Muscle of leg (tissue), 11 donors: ENCODE data around the gene KLRC3. TPM values are rescaled to one million over a fixed set of nuclear protein-coding genes. Genes with fewer than 3 reads are reported as not detected.
"Not testable (repeated sequence)": the region's sequence is repeated elsewhere in the genome, so short reads cannot be mapped to it uniquely, and the experiment has no call there.

ENCODE experiments used
- DNase-seq: peaks from one replicate; pipeline ENCODE4 v3.0.0; 2013
- H3K27ac ChIP-seq: one replicate; pipeline ENCODE4 v1.5.1; 2013; ENCODE audit warnings: mild to moderate bottlenecking, low read length, control low read depth
- H3K27me3 ChIP-seq: one replicate; pipeline ENCODE4 v1.6.1; 2013; ENCODE audit warnings: low read length; ENCODE audit not compliant: control insufficient read depth, insufficient read depth
- H3K36me3 ChIP-seq: one replicate; pipeline ENCODE4 v1.6.1; 2013; ENCODE audit warnings: low read length; ENCODE audit not compliant: control insufficient read depth, insufficient read depth
- H3K4me1 ChIP-seq: one replicate; pipeline ENCODE4 v1.6.1; 2013; ENCODE audit warnings: low read length; ENCODE audit not compliant: control insufficient read depth, insufficient read depth
- H3K4me3 ChIP-seq: one replicate; pipeline ENCODE4 v1.5.1; 2013; ENCODE audit warnings: low read length, control low read depth
- H3K9me3 ChIP-seq: replicated peaks from 2 replicates; pipeline ENCODE4 v1.6.1; 2013; ENCODE audit warnings: low read depth, low read length; ENCODE audit not compliant: control insufficient read depth
- WGBS: methylation state at CpG from one replicate; pipeline ENCODE4 v1.1.5; 2013; ENCODE audit warnings: missing lambda C conversion rate; ENCODE audit not compliant: insufficient coverage; 5-methylcytosine and 5-hydroxymethylcytosine counted together
- polyA plus RNA-seq, 8 donors: library from polyadenylated mRNA; unstranded; fragments of 120-200 nt; gene quantifications; one replicate each; pipeline versions ENCODE4 v1.2.1 to v1.2.3, GENCODE V29; 2013; ENCODE audit warnings: inconsistent platforms in 1 of 8, low replicate concordance in 1 of 8; ENCODE audit not compliant: insufficient read length in 8 of 8, insufficient read depth in 1 of 8
- total RNA-seq: library from RNA; stranded (reverse); fragments of 120-200 nt; gene quantifications from one replicate; pipeline ENCODE4 v1.2.4, GENCODE V29; 2013

Gene KLRC3
- total and polyA plus RNA-seq, 9 donors, result 0.09 to 0.30 (median 0.16) TPM; not detected in 6

GRCh38 chr12:10390991-10391390 is 29.4 kb downstream of the KLRC3 start:
- not testable (repeated sequence) for DNase-seq, H3K36me3 ChIP-seq, H3K27ac ChIP-seq, H3K4me1 ChIP-seq, H3K27me3 ChIP-seq, H3K9me3 ChIP-seq, H3K4me3 ChIP-seq
- WGBS, result no CpG with 5 or more reads among the region's 7 CpGs

GRCh38 chr12:10389904-10390303 is 30.5 kb downstream of the KLRC3 start, which contains the start of gene KLRK1:
Gene KLRK1, minus strand, starts transcription at chr12:10390041. Its CDS starts 1,231 bp downstream, at chr12:10388810.
- Histone ChIP-seq H3K9me3 (no peaks in the 10 kb centered on the region), H3K4me3 (no peak within 1 kb of the TSS), H3K27ac (no peak within 1 kb of the TSS), H3K27me3 (no peaks in the 10 kb centered on the region), H3K36me3 (no peaks in the 10 kb centered on the region), H3K4me1 (no peaks in the 10 kb centered on the region)
- DNase-seq, result no peak
- WGBS, result no CpG with 5 or more reads among the region's 1 CpG

DNA sequence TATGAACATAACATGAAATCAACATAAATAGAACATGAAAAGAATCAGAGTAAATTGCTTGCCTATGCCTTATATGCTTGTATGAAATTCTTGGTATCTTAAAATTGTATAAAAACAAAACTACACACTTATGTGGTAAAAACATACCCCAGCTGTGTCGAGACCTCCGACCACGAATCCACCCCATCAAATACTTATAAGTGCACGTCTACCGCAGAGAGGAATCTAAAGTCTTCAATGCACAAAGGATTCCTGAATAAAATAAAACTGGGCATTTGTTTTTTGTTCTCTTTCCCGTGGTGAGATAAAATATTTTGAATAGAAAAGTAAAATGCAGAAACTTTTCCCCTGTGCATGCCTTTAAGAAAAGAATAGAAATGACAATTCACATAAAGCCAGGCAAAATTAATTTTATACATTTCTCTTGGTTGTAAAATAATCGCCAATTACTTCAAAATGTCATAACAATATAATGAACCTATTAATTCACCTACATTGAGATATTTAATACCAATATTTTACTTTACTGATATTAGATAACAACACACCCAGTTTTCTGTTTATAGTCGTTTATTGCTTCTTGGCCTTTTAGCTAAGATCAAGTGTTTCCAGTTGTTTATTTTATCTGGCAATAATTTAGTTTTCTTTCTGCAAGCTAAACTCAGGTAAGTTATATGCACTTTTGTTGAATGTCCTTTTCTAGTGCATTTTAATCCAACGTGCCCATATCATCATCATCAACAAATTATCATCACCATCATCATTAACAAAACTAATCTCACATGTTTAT is 31.6 kb downstream of the KLRC3 start:
- H3K27me3 ChIP-seq, result no peaks in the 10 kb centered on the region
- H3K36me3 ChIP-seq, result no peaks in the 10 kb centered on the region
- H3K9me3 ChIP-seq, result no peaks in the 10 kb centered on the region
- H3K4me3 ChIP-seq, result no peak overlapping the region
- no peak overlapping the region for H3K27ac ChIP-seq
- DNase-seq, result no peak
- no peaks in the 10 kb centered on the region for H3K4me1 ChIP-seq
- no CpG with 5 or more reads among the region's 9 CpGs for WGBS

GRCh38 chr12:10387498-10387897 is 32.9 kb downstream of the KLRC3 start:
- not testable (repeated sequence) for H3K27me3 ChIP-seq, H3K4me1 ChIP-seq, H3K27ac ChIP-seq, DNase-seq, H3K9me3 ChIP-seq, H3K36me3 ChIP-seq, H3K4me3 ChIP-seq
- WGBS, result 100% methylated on average over 1 of the region's 6 CpGs

DNA sequence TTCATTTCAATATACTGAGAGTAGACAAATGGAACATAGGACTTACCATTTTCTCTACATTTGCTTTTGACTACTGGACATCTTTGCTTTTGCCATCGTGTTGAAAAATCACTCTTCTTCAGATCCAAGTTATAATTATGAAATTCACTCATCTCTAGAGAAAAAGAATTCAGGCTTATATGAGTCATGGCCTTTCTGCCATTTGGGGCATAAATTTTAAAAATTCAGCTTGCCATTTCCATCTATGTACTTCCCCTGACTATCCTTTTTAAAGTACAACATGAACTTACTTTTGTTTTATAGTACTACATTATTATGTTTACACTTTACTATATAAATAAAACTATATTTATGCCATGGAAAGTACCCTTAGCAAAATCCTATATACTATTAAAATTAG is 33.5 kb downstream of the KLRC3 start:
- Histone ChIP-seq H3K27ac (no peak overlapping the region), H3K36me3 (no peaks in the 10 kb centered on the region), H3K4me3 (no peak overlapping the region), H3K27me3 (no peaks in the 10 kb centered on the region), H3K9me3 (no peaks in the 10 kb centered on the region), H3K4me1 (no peaks in the 10 kb centered on the region)
- no CpG with 5 or more reads among the region's 1 CpG for WGBS
- DNase-seq, result no peak

- no CpG with 5 or more reads among the region's 2 CpGs for WGBS
- H3K4me3 ChIP-seq, result no peak overlapping the region
- no peaks in the 10 kb centered on the region for H3K27me3 ChIP-seq
- H3K4me1 ChIP-seq, result no peaks in the 10 kb centered on the region
- H3K9me3 ChIP-seq, result no peaks in the 10 kb centered on the region
- H3K27ac ChIP-seq, result no peak overlapping the region
- DNase-seq, result no peak
- no peaks in the 10 kb centered on the region for H3K36me3 ChIP-seq
These were observed 35.2 kb downstream of the KLRC3 start for GRCh38 chr12:10385166-10385613.

DNA sequence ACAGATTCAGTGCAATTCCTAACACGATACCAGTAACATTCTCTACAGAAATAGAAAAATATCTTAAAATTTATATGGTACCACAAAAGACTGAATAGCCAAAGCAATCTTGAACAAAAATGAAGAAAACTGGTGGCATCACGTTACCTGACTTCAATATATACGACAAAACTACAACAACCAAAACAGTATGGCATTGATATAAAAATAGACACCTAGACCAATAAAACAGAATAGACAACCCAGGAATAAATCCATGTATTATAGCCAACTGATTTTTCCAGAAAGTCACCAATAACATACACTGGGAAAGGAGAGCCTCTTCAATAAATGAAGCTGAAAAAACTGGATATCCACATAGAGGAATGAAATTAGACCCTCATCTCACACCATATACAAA is 36.2 kb downstream of the KLRC3 start:
- no CpG with 5 or more reads among the region's 3 CpGs for WGBS
- no peak overlapping the region for H3K4me3 ChIP-seq

DNA sequence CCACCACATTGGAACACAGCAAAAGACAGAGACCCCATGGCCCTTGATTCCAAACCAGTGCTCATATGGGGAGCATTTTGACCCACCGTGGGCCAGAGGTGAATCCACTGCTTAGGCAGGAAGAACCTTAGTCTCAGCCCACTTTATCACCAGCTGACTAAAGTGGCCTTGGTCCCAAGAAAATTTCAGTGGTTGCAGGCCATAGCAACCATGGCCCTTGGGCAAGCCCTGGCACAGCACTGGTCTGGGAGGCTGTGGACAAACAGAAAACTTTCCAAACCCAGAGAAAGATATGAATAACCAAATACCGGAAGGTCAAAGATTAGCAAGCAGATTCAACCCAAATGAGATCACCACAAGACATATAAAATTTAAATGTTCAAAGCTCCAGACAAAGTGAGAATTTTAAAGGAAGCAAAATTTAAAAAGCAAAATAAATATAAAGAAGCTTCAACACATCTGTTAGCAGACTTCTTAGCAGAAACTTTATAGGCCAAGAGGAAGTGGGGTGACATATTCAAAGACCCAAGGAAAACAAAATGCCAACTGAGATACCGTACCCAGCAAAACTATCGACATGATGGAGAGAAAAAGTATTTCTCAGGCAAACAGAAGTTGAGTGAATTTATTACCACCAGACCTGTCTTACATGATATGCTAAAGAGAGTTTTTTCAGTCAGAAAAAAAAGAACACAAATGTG is 38.3 kb downstream of the KLRC3 start:
- Histone ChIP-seq H3K27ac (no peak overlapping the region), H3K4me1 (no peaks in the 10 kb centered on the region), H3K36me3 (no peaks in the 10 kb centered on the region), H3K4me3 (no peak overlapping the region), H3K27me3 (no peaks in the 10 kb centered on the region), H3K9me3 (no peaks in the 10 kb centered on the region)
- DNase-seq, result no peak
- 83% methylated on average over 1 of the region's 4 CpGs for WGBS

More for the DNA sequence above, 36.2 kb downstream of the KLRC3 start:
- H3K27ac ChIP-seq, result no peak overlapping the region
- H3K27me3 ChIP-seq, result no peaks in the 10 kb centered on the region
- no peaks in the 10 kb centered on the region for H3K9me3 ChIP-seq
- no peaks in the 10 kb centered on the region for H3K4me1 ChIP-seq
- no peaks in the 10 kb centered on the region for H3K36me3 ChIP-seq
- DNase-seq, result no peak

DNA sequence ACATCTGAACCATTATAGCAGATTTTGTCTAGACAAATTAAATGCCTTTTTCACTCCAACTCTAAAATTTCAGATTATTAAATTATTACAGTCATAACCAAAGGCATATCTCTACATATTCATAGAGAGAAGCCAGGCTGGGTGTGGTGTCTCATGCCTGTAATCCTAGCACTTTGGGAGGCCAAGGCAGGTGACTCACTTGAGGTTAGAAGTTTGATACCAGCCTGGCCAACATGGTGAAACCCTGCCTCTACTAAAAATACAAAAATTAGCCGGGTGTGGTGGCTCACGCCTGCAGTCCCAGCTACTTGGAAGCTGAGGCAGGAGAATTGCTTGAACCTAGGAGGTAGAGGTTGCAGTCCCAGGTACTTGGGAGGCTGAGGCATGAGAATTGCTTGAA is 41.7 kb downstream of the KLRC3 start:
- no CpG with 5 or more reads among the region's 2 CpGs for WGBS

DNA sequence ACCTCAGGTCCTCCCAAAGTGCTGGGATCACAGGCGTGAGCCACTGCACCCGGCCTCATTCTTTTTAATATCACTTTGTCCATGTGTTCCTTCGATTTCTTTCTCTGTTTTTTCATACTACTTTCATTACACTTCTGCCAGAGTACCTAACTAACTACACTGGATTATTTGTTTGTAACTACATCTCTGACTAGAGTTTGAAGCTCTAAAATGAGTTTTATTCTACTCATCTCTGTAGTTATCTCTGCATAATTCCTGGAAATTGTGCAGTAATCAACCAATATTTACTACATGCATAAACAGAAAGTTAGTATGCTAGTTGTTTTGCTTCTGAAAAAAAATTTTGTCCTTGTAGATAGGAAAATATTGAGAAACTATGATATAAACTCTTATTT is 45.8 kb downstream of the KLRC3 start:
- Histone ChIP-seq H3K4me1 (no peaks in the 10 kb centered on the region), H3K27ac (no peak overlapping the region), H3K9me3 (no peaks in the 10 kb centered on the region), H3K36me3 (no peaks in the 10 kb centered on the region), H3K27me3 (no peaks in the 10 kb centered on the region), H3K4me3 (no peak overlapping the region)
- no peak for DNase-seq
- WGBS, result 100% methylated on average over 2 of the region's 3 CpGs

More for the DNA sequence above, 41.7 kb downstream of the KLRC3 start:
- not testable (repeated sequence) for H3K4me1 ChIP-seq, H3K27ac ChIP-seq, H3K9me3 ChIP-seq, H3K27me3 ChIP-seq, H3K4me3 ChIP-seq, H3K36me3 ChIP-seq, DNase-seq
